Fibroblast of mammary gland (primary cell): ENCODE measurements around the gene AMIGO3.

Experiments used
- DNase-seq: peaks from one replicate; pipeline ENCODE4 v3.0.0-alpha.2; 2010; ENCODE audit warnings: low read depth
- H3K4me3 ChIP-seq: 2 replicates; pipeline ENCODE4 v1.5.1; 2011; ENCODE audit warnings: low read depth, mild to moderate bottlenecking, low read length, moderate library complexity; ENCODE audit not compliant: control insufficient read depth
- TF ChIP-seq, protein P1 (sequence below): conservative IDR thresholded peaks from 2 replicates; pipeline ENCODE4 v1.5.1; 2011; ENCODE audit warnings: low read depth, low read length, inconsistent platforms; ENCODE audit not compliant: control insufficient read depth, insufficient read depth

The AMIGO3 gene

DNA sequence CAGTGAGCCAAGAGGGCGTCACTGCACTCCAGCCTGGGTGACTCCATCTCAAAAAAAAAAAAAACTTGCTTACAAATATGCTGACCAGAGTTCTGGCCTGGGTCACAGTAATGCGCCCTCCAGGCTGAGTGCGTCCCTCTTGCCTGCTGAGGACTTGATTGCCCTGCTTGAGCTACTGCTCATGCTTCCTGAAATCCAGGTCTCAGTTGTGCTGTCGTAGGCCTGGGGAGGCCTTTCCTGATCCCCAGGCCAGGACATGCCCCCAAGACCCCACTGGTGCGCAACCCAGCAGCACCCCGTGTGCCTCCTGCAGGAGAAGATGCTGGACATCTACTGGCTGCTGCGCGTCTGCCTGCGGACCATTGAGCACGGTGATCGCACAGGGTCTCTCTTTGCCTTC is 7.3 kb downstream of the AMIGO3 start:
- no peak overlapping the region for H3K4me3 ChIP-seq
- TF ChIP-seq, protein P1, sequence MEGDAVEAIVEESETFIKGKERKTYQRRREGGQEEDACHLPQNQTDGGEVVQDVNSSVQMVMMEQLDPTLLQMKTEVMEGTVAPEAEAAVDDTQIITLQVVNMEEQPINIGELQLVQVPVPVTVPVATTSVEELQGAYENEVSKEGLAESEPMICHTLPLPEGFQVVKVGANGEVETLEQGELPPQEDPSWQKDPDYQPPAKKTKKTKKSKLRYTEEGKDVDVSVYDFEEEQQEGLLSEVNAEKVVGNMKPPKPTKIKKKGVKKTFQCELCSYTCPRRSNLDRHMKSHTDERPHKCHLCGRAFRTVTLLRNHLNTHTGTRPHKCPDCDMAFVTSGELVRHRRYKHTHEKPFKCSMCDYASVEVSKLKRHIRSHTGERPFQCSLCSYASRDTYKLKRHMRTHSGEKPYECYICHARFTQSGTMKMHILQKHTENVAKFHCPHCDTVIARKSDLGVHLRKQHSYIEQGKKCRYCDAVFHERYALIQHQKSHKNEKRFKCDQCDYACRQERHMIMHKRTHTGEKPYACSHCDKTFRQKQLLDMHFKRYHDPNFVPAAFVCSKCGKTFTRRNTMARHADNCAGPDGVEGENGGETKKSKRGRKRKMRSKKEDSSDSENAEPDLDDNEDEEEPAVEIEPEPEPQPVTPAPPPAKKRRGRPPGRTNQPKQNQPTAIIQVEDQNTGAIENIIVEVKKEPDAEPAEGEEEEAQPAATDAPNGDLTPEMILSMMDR = no peak
- no peak for DNase-seq

GRCh38 chr3:49711489-49711888 is 8.0 kb downstream of the AMIGO3 start:
- DNase-seq = no peak
- TF ChIP-seq, protein P1 = no peak
- no peak overlapping the region for H3K4me3 ChIP-seq

- TF ChIP-seq, protein P1 = no peak
- no peak overlapping the region for H3K4me3 ChIP-seq
- DNase-seq = no peak
Measured at GRCh38 chr3:49709852-49710251, 9.6 kb downstream of the AMIGO3 start.

DNA sequence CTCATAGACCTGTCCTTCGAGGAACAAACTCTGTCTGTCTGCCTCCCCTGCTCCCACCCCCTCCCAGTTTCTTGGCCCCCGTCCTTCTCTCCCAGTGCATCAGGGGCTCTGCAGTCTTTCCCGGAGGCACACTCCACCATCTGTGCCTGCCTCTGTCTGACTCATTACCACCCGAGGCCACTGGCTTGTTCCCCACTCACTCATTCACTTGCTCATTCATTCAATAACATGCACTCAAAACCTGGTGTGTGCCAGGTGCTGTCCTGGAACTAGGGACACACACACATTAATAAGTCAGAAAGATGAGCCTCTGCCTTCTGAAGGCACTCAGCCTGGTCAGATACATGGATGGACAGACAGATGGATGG is 12.4 kb downstream of the AMIGO3 start:
- no peak overlapping the region for H3K4me3 ChIP-seq
- peak; percentile 52 for DNase-seq
- TF ChIP-seq, protein P1 = no peak

DNA sequence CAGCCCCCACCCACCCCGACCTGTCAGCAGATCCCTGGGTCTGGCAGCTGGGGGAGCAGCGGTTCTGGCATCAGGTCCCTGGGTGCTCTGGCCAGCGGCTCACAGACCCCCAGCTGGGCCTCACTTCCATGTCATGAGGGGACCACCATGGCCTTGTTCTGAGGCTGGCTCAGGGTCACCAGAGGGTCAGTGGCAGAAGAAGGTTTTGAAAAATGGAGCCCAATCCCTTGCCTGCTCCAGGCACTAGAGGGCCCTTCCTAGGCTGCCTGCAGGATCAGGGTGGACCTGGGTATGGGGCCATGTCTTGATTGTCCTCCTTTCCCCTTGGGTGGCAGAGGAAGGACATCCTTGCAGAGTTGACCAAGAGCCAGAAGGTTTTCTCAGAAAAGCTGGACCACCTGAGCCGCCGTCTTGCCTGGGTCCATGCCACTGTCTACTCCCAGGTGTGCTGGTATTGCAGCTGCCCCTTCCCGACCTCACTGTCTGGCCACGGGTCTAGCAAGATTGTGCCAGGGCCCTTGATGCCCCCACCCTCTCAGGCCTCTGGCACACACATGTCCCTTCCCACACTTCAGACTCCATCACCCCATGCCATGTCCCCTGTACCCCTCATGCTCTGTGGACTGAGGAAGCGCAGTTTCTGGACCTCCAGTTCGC is 12.9 kb downstream of the AMIGO3 start:
- H3K4me3 ChIP-seq = no peak overlapping the region
- TF ChIP-seq, protein P1 = no peak
- DNase-seq = no peak

GRCh38 chr3:49705390-49705960 is 14.0 kb downstream of the AMIGO3 start:
- DNase-seq = no peak
- TF ChIP-seq, protein P1 = no peak
- H3K4me3 ChIP-seq = no peak overlapping the region

GRCh38 chr3:49704629-49705028 is 14.9 kb downstream of the AMIGO3 start:
- no peak for DNase-seq
- no peak overlapping the region for H3K4me3 ChIP-seq
- TF ChIP-seq, protein P1 = no peak
